ENCODE results near the gene CKAP2L.

GRCh38 chr2:112787729-112788393 lies 23.5 kb upstream of the CKAP2L start:
- TF ChIP-seq CTCF (IDR thresholded peaks at IDR 0.05) (no peak), EP300 (IDR thresholded peaks at IDR 0.05) (no peak), POLR2A (IDR thresholded peaks at IDR 0.05) (no peak), POLR2AphosphoS5 (IDR thresholded peaks at IDR 0.05) (no peak)
